Stromal cell of bone marrow (primary cell): ENCODE measurements around the gene PPFIA1.

Experiments
- DNase-seq: peaks from one replicate; pipeline ENCODE4 v3.0.0-alpha.2; 2012; ENCODE audit warnings: low read depth

PPFIA1 gene

GRCh38 chr11:70415642-70416395 lies 145.3 kb downstream of the PPFIA1 start:
- no peak for DNase-seq

GRCh38 chr11:70416881-70417280 lies 146.4 kb downstream of the PPFIA1 start:
- no peak for DNase-seq

GRCh38 chr11:70418130-70418529 lies 147.6 kb downstream of the PPFIA1 start:
- DNase-seq = no peak

GRCh38 chr11:70419307-70420007 lies 149.0 kb downstream of the PPFIA1 start:
- no peak for DNase-seq

- no peak for DNase-seq
Measured at GRCh38 chr11:70420008-70420464, 149.5 kb downstream of the PPFIA1 start.

GRCh38 chr11:70420496-70420895 lies 150.0 kb downstream of the PPFIA1 start:
- no peak for DNase-seq

- DNase-seq = no peak
Measured at GRCh38 chr11:70421123-70421522, 150.6 kb downstream of the PPFIA1 start.

- DNase-seq = no peak
Measured at GRCh38 chr11:70422692-70423522, 152.4 kb downstream of the PPFIA1 start.

GRCh38 chr11:70423523-70424505 lies 153.3 kb downstream of the PPFIA1 start:
- peak; percentile 48 for DNase-seq

GRCh38 chr11:70424765-70425344 lies 154.4 kb downstream of the PPFIA1 start:
- DNase-seq = no peak

- no peak for DNase-seq
Measured at GRCh38 chr11:70427436-70427835, 156.9 kb downstream of the PPFIA1 start.

GRCh38 chr11:70428701-70429427 lies 158.4 kb downstream of the PPFIA1 start:
- no peak for DNase-seq

- DNase-seq = no peak
Measured at GRCh38 chr11:70429428-70429705, 158.9 kb downstream of the PPFIA1 start.

- no peak for DNase-seq
Measured at GRCh38 chr11:70429724-70430521, 159.4 kb downstream of the PPFIA1 start.

- no peak for DNase-seq
Measured at GRCh38 chr11:70430671-70431574, 160.4 kb downstream of the PPFIA1 start.

GRCh38 chr11:70431611-70432010 lies 161.1 kb downstream of the PPFIA1 start:
- DNase-seq = no peak

GRCh38 chr11:70432065-70432464 lies 161.6 kb downstream of the PPFIA1 start:
- DNase-seq = no peak

- DNase-seq = no peak
Measured at GRCh38 chr11:70432580-70432979, 162.1 kb downstream of the PPFIA1 start.

- no peak for DNase-seq
Measured at GRCh38 chr11:70433038-70433437, 162.5 kb downstream of the PPFIA1 start.
